Keratinocyte (primary cell): ENCODE data around the gene C1QTNF7. TPM values are rescaled to one million over a fixed set of nuclear protein-coding genes. Genes with fewer than 3 reads are reported as not detected.

Experiments used
- DNase-seq: peaks from one replicate; pipeline ENCODE4 v3.0.0-alpha.2; 2011; ENCODE audit warnings: low read depth, missing footprints, low spot score
- FAIRE-seq: peaks from 2 replicates; lab custom pipeline; 2011; peaks lifted over from hg19 to GRCh38; lab: Jason Lieb, UNC
- H2AFZ ChIP-seq: 2 replicates; pipeline ENCODE4 v1.6.0; 2012; ENCODE audit warnings: low read length, control low read depth, inconsistent platforms; ENCODE audit not compliant: control insufficient read depth
- H3K27ac ChIP-seq: 2 replicates; pipeline ENCODE4 v1.5.1; 2011; ENCODE audit warnings: low read length; ENCODE audit not compliant: control insufficient read depth, insufficient read depth
- H3K27me3 ChIP-seq: 3 replicates; pipeline ENCODE4 v1.6.0; 2011; ENCODE audit warnings: low read length; ENCODE audit not compliant: control insufficient read depth, insufficient read depth; ENCODE audit errors: extremely low read depth
- H3K36me3 ChIP-seq, 2 experiments: 2 replicates in 1 of 2; 3 replicates in 1 of 2; pipeline ENCODE4 v1.5.1; 2011; ENCODE audit warnings: low read length in 2 of 2, mild to moderate bottlenecking in 1 of 2; ENCODE audit not compliant: control insufficient read depth in 2 of 2, insufficient read depth in 2 of 2; ENCODE audit errors: extremely low read depth in 1 of 2
- H3K4me1 ChIP-seq: 3 replicates; pipeline ENCODE4 v1.5.1; 2011; ENCODE audit warnings: low read length; ENCODE audit not compliant: control insufficient read depth, insufficient read depth; ENCODE audit errors: extremely low read depth
- H3K4me2 ChIP-seq: 3 replicates; pipeline ENCODE4 v1.6.0; 2011; ENCODE audit warnings: low read depth, low read length; ENCODE audit not compliant: control insufficient read depth, insufficient read depth; ENCODE audit errors: extremely low read depth
- H3K4me3 ChIP-seq, 3 experiments: fragments of 200-600 bp in 1 of 3; sonication (generic) in 1 of 3; 2 replicates in 2 of 3; 3 replicates in 1 of 3; pipeline ENCODE4 v1.5.1; 2011 to 2016; ENCODE audit warnings: low read length in 3 of 3, mild to moderate bottlenecking in 3 of 3, control low read depth in 2 of 3, inconsistent platforms in 1 of 3, low read depth in 1 of 3, mixed read lengths in 1 of 3, mixed run types in 1 of 3, moderate library complexity in 1 of 3; ENCODE audit not compliant: control insufficient read depth in 2 of 3, insufficient read depth in 2 of 3; ENCODE audit errors: extremely low read depth in 1 of 3
- H3K79me2 ChIP-seq: 2 replicates; pipeline ENCODE4 v1.6.0; 2012; ENCODE audit warnings: low read length; ENCODE audit not compliant: control insufficient read depth, insufficient read depth
- H3K9ac ChIP-seq: 3 replicates; pipeline ENCODE4 v1.6.0; 2011; ENCODE audit warnings: low read length; ENCODE audit not compliant: control insufficient read depth, insufficient read depth; ENCODE audit errors: extremely low read depth
- H3K9me1 ChIP-seq: 3 replicates; pipeline ENCODE4 v1.6.0; 2011; ENCODE audit warnings: low read length; ENCODE audit not compliant: control insufficient read depth, insufficient read depth; ENCODE audit errors: extremely low read depth
- H3K9me3 ChIP-seq: 2 replicates; pipeline ENCODE4 v1.5.1; 2012; ENCODE audit warnings: low read depth, low read length; ENCODE audit not compliant: control insufficient read depth
- H4K20me1 ChIP-seq: 3 replicates; pipeline ENCODE4 v1.6.0; 2011; ENCODE audit warnings: low read length; ENCODE audit not compliant: control insufficient read depth, insufficient read depth; ENCODE audit errors: extremely low read depth
- CTCF ChIP-seq, 3 experiments: IDR thresholded peaks in 1 of 3; conservative IDR thresholded peaks in 1 of 3; optimal IDR thresholded peaks in 1 of 3; 2 replicates in 2 of 3; 3 replicates in 1 of 3; pipeline versions ENCODE3 to v1.5.1; 2011; ENCODE audit warnings: low read length in 3 of 3, mild to moderate bottlenecking in 3 of 3, moderate library complexity in 2 of 3, control low read depth in 1 of 3, inconsistent platforms in 1 of 3; ENCODE audit not compliant: insufficient read depth in 2 of 3; ENCODE audit errors: extremely low read depth in 1 of 3
- EZH2 ChIP-seq: IDR thresholded peaks from one replicate; pipeline ENCODE4 v1.6.1; 2012; ENCODE audit warnings: inconsistent platforms, mild to moderate bottlenecking, low read length, moderate library complexity
- dilution Hi-C: fragments of 300-500 bp; cut with MboI; formaldehyde crosslinking; loops from one replicate; pipeline ENCODE4 v1.7.0; 2020; ENCODE audit warnings: low sequenced_read_pairs; ENCODE audit not compliant: extremely low pct_ligation_motif_present
- polyA plus RNA-seq, 5 experiments: library from polyadenylated mRNA; depleted of rRNA in 3 of 5; stranded (reverse) in 3 of 5; stranded (forward) in 1 of 5; unstranded in 1 of 5; fragments of >200 nt; gene quantifications; 1 replicate in 1 of 5; 2 replicates in 3 of 5; 3 replicates in 1 of 5; pipeline versions ENCODE4 v1.2.1 to v1.2.3, GENCODE V29; 2011 to 2012; ENCODE audit warnings: missing spikeins in 2 of 5, low read depth in 1 of 5, low replicate concordance in 1 of 5

The C1QTNF7 gene
- polyA plus RNA-seq, 1 donor (not counting 4 experiments of a cell fraction or from before 2014, with no cell fraction given), result not detected

GRCh38 chr4:15458616-15459015, 30.8 kb downstream of the C1QTNF7 start:
- no peak for TF ChIP-seq CTCF (optimal IDR thresholded peaks at IDR 0.05 in 1 of 3, IDR thresholded peaks at IDR 0.05 in 1 of 3, conservative IDR thresholded peaks at IDR 0.05 in 1 of 3; ENCODE audit: extremely low read depth in 1 of 3, insufficient read depth in 2 of 3, low read length in 3 of 3)
- no peak for TF ChIP-seq EZH2
- Histone ChIP-seq H3K36me3 (no peaks in the 10 kb centered on the region), H3K9ac (no peak overlapping the region), H2AFZ (no peak overlapping the region), H3K9me3 (no peaks in the 10 kb centered on the region), H3K27me3 (peaks cover 3% of the 10 kb centered on the region), H3K4me3 (no peak overlapping the region), H4K20me1 (no peaks in the 10 kb centered on the region), H3K4me2 (no peak overlapping the region), H3K9me1 (no peaks in the 10 kb centered on the region), H3K79me2 (no peaks in the 10 kb centered on the region), H3K27ac (no peak overlapping the region), H3K4me1 (no peaks in the 10 kb centered on the region)
- dilution Hi-C loops, result loop anchor here (25.0 kb wide), 1 partner anchor 221 kb away; no protein-coding TSS in a partner anchor
- no peak for FAIRE-seq
- DNase-seq, result no peak

GRCh38 chr4:15459706-15460105, 31.9 kb downstream of the C1QTNF7 start:
- no peak overlapping the region for H3K4me3 ChIP-seq
- no peaks in the 10 kb centered on the region for H3K4me1 ChIP-seq
- H3K36me3 ChIP-seq, result no peaks in the 10 kb centered on the region
- H3K9ac ChIP-seq, result no peak overlapping the region
- DNase-seq, result no peak
- no peak overlapping the region for H2AFZ ChIP-seq
- H3K79me2 ChIP-seq, result no peaks in the 10 kb centered on the region
- dilution Hi-C loops, result loop anchor here (25.0 kb wide), 1 partner anchor 222 kb away; no protein-coding TSS in a partner anchor
- peaks cover 3% of the 10 kb centered on the region for H3K27me3 ChIP-seq
- TF ChIP-seq EZH2, result no peak
- no peak for TF ChIP-seq CTCF (optimal IDR thresholded peaks at IDR 0.05 in 1 of 3, IDR thresholded peaks at IDR 0.05 in 1 of 3, conservative IDR thresholded peaks at IDR 0.05 in 1 of 3; ENCODE audit: extremely low read depth in 1 of 3, insufficient read depth in 2 of 3, low read length in 3 of 3)
- H4K20me1 ChIP-seq, result no peaks in the 10 kb centered on the region
- no peak overlapping the region for H3K27ac ChIP-seq
- no peak overlapping the region for H3K4me2 ChIP-seq
- FAIRE-seq, result peak; percentile 26
- H3K9me1 ChIP-seq, result no peaks in the 10 kb centered on the region
- no peaks in the 10 kb centered on the region for H3K9me3 ChIP-seq
